Stimulated activated CD4-positive, alpha-beta T cell treated with anti-CD3 and anti-CD28 coated beads, Interleukin-2, amount 100 ng/mL, for 4 hours (primary cell): Measurements from ENCODE around the gene SPAG16.
"Not testable (repeated sequence)": the region's sequence is repeated elsewhere in the genome, so short reads cannot be mapped to it uniquely, and the experiment has no call there.

Experiments used
- DNase-seq: peaks from one replicate; pipeline ENCODE4 v3.0.0-alpha.2; 2020; ENCODE audit warnings: low read depth

Gene SPAG16

DNA sequence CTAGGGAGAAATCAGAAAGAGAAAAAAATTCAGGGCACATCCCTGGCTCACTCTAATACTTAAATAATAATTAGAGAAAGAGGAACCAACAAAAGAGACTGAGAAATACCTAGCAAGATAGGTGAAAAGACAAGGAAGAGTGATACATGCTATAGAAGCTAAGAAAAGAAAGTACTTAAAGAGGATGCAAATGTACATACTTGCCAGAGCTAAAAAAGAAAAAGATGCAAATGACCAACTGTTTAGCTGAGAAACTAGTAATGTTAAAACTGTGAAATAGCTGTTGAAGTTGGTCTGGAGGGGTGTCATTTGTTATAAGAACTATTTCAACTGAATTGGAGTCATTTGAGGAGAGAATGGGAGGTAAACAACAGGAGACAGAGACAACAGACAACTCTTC lies 412.2 kb downstream of the SPAG16 start:
- no peak for DNase-seq

DNA sequence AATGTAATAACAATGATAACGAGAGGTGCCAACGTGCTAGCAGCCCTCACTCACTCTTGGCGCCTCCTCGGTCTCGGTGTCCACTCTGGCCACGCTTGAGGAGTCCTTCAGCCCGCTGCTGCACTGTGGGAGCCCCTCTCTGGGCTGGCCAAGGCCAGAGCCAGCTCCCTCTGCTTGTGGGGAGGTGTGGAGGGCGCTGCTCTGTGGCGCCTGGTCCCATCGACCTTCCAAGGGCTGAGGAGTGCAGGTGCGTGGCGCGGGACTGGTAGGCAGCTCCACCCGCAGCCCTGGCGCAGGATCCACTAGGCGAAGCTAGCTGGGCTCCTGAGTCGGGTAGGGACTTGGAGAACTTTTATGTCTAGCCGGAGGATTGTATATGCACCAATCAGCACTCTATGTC lies 417.1 kb downstream of the SPAG16 start:
- not testable (repeated sequence) for DNase-seq

DNA sequence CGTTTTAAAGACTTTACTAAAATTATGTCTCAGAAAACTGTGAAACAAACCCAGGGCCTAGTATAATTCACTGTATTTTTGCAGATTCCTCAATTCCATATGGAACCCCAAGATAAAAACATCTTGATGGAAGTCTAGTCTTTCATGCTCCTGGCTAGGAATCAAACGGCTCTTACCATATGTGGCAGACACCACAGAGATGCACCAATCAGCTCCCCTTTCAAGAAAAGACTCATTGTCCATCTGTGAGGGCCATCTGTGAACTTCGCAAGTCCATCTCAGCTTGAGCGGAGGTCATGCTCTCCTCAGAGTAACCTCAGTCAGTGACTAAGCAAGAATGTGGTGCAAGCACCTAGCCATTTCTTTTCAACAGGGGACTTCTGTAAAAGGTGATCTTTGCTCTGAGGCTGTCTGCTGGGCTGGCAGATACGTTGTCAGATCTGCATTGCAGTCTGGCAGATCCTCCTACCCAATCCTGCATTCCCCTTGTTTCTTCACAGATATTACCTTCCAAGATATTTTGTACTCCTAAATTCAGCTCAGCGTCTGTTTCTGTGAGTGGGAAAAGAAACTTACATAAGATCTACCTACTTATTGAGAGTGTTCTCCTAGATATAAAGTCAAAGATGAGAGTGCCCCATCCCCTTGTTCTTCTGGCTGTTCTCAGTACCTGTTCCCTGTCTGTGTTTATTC lies 419.3 kb downstream of the SPAG16 start:
- DNase-seq, result no peak

DNA sequence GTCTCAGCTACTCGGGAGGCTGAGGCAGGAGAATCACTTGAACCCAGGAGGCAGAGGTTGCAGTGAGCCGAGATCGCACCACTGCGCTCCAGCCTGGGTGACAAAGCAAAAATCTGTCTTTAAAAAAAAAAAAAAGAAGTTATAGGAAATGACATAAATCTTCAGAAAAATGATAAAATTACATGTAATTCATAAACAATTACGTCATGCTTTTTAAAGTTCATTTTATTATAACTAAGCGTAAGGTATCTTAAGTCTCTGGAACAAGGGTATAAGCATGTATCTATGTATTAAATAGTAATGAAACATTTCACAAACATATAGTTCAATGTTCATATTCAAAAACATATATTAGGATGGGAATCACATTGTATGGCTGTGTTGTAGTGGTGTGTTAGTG lies 425.9 kb downstream of the SPAG16 start:
- no peak for DNase-seq

DNA sequence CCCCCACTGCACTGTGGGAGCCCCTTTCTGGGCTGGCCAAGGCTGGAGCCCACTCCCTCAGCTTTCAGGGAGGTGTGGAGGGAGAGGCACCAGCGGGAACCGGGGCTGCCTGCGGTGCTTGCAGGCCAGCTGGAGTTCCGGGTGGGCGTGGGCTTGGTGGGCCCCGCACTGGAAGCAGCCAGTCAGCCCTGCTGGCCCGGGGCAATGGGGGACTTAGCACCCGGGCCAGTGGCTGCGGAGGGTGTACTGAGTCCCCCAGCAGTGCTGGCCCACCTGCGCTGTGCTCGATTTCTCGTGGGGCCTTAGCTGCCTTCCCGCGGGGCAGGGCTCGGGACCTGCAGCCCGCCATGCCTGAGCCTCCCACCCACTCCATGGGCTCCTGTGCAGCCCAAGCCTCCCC lies 434.1 kb downstream of the SPAG16 start:
- not testable (repeated sequence) for DNase-seq

DNA sequence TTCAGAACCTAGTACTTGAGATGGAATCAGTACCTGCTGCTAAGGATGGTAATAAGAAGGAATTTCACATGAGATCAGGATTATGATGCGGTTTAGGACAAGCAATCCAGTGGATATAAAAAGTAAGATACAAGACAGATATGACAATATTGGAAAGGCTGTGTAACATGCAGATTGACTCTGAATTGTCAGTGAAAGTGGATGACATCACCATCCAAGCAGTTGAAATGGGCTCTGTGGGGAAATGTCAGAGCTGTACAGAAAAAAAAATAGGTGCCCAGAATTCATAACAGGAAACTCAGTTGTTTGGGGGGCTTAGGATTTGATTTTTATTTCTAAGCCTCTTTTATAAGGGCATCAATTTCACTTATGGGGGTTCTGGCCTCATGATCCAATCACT lies 438.3 kb downstream of the SPAG16 start:
- no peak for DNase-seq

DNA sequence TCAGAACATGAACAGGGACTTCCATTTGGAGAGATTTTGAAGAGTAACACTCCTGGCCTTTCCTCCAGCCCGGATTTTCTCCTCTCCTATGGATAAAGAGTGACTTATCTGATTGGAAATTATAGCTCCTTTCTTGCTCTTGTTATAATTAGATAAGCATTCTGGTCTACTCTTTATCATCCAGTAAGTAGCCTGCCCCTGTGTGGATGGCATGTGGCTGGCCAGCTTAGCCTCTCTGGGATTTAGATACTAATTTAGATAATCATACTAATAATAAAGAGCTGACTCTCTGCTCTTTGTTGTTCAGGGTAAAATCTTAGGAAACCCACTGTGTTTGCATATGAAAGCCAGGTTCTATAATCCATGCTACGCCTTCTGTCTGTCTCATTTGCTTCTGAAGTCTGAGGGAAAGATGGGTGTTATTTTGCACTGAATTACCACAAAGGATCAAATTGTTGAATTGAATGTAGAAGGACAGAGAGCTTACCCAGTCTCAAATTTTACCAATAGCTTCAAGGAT lies 438.8 kb downstream of the SPAG16 start:
- DNase-seq, result no peak

DNA sequence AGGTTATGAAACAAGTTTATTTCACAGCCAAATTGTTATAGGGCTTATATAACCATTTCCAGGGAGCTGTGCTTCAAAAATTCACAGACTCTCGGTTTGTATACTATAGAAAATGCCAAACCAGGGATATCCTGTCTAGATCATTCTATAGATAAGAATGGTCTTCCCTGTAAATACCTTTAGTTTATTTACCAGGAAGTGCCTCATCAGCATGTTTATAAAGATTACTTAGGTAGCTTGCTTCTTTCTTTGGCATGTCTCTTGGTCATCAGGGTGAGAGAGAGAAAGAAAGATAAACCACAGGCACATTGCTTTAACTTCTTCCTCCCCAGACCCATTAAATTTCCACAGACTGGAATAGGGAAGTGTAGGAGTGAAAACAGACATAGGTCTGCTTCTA lies 439.4 kb downstream of the SPAG16 start:
- DNase-seq, result no peak

DNA sequence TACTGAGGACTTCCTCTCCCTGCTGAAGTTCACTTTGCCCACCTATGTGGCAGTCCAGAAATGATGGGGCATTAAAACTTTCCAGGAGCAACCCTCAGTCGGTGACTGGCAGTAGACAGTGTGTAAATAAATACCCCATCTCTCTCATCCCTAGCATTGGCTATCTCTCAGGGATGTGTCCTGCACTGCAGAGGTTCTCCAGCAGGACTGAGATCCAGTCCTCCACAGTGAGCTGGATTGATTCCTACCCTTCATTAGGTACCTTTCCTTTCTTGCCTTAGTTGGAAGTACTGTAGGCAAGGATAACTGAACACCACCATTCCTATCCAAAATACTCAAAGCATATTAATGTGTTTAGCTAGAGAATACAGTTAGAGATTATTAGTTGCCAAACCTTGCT lies 441.8 kb downstream of the SPAG16 start:
- no peak for DNase-seq

DNA sequence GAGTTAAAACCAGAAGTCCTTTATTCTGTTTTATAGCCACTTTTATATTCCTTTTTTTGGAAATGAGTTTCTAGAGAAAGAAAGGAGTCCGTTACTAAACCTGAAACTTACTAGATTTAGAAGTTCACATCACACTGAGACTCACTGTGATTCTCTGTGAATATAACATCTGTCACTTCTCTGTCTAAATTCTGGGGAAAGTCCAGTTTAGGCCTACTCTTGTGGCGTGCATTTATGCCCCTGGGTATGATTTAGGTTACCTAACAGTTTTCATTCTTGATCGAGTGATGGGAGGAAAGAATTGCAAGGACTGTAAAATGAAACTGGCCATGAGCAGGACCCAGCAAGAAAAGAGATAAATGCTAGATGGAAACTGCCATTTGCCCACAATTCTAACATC lies 449.6 kb downstream of the SPAG16 start:
- no peak for DNase-seq

DNA sequence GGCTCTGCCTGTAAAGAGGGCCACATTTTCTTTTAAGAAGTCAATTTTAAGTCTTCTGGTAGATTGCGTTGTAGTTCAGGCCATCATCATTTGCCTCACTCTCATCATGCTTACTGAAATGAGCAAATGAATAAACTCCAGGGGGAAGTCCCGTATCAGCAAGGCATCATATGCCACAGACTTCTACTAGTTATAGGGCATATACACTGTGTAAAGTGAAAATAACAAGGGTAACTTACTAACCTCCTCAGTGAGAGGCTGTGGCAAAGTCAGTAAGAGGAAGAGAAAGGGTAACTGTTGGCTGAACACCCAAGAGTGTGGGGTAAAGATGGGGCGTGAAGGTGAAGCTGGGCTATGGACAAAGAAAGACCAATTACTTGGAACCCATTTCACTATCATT lies 456.2 kb downstream of the SPAG16 start:
- DNase-seq, result no peak

DNA sequence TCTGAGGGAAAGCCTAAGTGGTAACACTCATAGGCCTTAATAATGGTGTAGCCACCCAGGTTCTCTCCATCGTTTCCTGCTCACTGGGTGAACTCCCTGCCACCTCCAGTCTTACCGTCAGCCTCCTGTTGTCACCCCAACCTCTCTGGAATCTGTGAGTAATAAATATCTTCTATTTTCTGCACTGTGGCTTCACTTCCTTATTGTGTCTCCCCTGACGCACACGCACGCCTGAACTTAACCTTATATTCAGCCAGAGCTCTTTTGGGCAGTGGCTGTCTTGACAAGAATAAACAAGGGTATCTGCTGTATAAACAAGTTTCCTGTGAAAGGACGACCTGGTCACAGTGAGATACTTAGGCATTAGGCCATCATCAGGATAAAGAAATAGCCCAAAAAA lies 467.2 kb downstream of the SPAG16 start:
- no peak for DNase-seq

DNA sequence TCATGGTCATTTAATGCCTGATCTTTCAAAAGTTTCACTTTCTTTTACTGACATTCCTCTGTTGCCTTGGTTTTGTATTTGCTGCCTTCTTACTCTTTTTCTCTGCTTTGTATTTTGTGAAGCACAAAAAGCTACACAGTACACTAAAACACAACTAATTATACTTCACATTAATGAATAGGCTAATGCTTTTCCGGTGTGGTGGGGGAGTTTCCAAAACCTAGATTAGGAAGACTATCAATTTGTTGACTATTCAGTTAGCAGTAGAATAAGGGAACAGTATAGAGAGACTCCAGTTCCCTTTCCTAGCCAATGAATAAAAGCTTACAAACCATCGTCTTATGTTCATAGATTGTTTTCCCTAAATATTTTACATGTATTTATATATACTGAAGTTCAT lies 468.3 kb downstream of the SPAG16 start:
- DNase-seq, result no peak

DNA sequence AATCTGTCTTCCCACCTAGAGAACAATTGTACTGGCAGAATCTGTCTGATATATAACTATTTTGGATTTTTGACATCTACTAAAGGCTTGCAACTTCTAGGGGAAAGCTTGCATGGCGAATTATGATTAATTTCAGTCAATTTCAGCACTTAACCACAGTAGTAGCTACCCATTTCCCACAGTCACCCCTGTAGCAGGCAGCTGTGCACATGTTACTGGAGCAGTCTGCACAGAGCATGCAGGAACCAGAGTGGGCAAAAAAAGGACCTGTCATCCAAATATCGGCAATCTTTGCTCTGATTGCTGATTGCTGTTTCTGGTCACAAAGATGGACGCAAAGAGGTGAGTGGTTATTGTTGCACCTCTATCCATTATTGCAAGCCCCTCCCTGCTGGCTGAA lies 473.3 kb downstream of the SPAG16 start:
- DNase-seq, result no peak

DNA sequence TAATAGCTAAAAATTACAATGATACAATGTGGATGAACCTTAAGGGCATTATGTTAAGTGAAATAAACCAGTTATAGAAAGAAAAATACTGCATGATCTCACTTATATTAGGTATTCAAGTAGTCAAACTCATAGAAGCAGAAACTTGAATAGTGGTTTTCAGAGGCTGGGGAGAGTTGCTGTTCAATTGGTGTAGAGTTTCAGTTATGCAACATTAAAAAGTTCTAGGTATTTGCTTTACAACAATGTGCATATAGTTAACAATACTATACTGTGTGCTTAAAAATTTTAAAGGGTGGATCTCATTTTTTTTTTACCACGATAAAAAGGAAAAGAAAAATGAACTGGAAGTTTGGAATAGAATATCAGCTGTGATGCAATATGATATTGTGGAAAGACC lies 479.1 kb downstream of the SPAG16 start:
- no peak for DNase-seq

DNA sequence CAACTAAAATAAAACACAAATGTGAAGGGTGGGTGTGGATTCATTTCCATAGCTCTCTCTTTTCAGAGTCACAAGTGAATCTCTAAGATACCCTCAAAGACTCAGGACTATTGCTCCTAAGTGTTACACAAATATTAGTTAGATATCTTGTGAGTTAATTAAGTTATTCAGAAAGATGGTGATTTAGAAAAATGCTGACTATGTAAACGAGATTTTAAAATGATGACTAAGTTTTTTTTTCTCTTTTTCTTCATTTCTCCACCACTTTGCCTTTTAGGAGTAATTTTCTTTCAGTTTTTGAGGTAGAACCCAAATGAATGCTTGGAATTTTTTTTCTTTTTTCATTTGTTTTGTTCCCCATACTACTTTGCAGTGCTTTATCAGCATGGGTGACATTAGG lies 479.7 kb downstream of the SPAG16 start:
- no peak for DNase-seq

DNA sequence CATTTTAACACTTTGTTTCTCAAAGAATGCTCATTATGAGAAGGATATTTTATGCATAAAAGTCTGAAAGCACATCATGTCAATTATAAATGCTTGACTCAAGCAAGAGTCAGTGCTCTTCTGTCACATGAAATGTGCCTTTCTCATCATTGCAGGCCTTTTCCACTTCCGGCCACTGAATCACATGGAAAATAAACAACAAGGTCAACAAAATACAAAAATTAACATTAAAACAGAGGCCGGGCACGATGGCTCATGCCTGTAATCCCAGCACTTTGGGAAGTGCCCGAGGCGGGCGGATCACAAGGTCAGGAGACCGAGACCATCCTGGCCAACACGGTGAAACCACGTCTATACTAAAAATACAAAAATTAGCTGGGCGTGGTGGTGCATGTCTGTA lies 480.6 kb downstream of the SPAG16 start:
- no peak for DNase-seq

DNA sequence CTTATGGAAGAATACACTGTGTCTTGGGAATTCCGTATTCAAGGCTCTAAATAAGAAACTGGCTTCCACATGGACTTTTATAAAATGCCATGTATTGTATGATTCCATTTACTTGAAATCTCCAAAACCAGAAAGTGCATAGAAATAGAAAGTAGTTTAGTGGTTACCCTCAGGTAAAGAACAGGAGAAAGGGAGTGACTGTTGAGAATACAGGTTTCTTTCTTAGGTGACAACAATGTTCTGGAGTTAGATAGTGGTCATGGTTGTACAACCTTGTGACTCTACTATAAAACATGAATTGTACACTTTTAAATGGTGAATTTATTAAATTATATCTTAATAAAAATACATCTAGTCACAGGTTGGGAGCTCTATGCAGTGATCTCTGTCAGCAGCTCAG lies 481.8 kb downstream of the SPAG16 start:
- DNase-seq, result no peak

DNA sequence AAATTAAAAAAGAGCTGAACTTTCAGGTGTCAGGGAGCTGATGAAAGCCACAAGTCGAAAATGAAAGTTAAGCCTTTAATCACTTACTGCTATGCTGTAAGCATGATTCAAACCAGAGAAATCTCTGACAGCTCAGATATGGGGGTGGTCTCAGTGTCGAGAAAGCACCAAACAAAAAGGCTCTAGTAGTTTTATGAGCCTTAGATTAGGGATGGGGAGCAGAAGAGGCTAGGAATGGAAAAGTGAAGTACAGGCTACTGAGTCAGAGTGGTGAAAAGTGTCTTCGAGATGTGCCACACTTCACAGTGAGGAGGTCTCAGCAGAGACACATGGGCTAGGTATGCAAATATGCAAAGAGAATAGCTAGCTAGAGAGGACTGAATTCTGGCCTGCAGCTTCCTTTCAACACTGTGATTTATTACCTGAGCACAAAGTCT lies 482.2 kb downstream of the SPAG16 start:
- no peak for DNase-seq

DNA sequence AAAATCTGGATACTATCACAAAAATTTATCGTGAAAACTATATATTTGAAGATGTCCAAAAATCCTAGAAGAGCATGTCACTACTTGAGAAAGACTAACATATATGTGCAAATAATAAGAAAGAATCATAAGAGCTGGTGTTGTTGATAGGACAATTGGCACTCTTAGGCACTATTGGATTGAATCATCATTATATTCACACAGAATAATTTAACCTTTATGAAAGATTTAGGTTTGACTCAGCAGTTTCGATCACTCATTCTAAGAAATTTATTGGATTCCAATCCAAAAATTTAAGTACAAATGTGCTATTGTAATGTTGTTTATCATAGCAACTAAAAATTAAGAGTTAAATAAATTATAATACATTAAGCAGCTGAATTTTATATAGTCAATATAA lies 503.6 kb downstream of the SPAG16 start:
- DNase-seq, result no peak

DNA sequence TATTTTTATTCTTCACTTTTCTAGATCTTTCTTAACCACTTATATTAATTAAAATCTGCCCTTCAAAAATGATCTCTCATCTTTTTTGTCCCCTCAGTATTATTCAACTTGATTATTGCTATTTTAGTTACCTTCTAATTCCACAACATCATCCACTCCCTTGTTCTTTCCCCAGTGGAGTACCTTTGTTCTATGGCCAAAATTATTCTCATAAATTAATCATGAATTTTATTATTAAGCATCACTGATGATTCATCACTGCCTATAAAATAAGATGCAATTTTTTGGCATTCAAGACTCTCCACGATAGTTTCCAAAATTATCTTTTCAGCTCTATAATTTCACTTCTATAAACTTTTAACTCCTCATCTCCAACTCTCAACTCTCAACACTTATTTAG lies 505.7 kb downstream of the SPAG16 start:
- DNase-seq, result no peak

DNA sequence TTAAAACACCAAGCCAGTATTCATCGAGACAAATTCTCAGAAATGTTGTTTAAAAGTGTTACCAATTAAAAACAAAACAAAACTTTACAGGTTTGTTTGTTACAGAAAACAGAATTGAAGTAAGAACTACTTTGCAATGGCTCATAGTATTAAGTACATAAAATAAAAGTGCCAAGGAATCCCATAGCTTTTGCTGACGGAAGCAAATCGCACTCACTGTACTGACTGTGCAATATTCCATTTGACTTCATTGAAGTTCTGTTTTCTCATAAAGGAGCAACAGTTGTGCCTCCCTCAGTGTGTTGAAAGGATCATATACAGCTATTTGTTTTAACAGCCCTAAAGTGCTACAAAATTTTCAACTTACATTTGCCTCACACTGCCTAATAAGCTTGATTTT lies 507.8 kb downstream of the SPAG16 start:
- DNase-seq, result no peak

DNA sequence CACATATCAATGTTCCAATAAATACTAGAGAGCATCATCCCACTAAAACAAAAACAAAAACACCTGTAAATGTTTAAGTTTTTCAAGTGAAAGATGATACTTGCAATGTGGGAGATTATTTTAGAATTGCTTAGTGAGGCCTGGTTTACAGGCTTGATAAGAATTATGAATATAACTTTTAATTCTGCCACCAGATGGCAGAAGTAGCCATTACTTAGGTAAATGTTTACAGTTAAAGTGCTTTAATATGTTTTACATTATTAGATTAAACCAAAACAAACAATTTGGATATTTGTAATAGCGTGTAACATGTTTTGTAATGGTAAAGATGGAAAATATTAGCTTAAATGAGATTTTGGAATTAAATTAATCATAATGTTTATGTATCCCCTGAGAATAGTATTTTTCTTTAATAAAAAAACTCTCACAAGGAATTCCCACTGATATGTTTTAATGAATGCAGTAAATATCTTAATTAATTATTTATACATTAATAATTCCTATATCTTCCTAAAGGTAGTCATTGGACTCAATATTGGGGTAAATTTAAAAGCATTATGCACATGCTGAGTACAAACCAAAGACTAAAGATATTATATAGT lies 522.0 kb downstream of the SPAG16 start:
- DNase-seq, result no peak

DNA sequence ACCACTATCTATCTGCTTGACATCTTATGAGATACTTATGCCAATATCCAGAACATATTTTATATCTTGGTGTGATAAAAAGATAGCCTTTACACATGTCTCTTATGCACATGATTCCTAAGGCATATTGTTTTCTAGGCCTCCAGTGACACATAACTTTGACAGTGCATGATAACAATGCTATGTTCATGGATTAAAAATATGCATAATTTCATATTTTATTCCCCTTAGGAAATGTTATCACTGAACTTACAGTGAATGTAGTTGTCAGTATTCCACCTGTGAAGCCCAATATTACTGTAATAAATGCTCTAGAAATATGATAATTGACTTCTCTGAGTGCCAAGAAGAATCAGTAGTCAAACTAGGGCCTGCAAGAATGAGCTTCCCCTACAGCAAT lies 532.3 kb downstream of the SPAG16 start:
- DNase-seq, result no peak
